A673 (cell line): ENCODE results near the gene CLCNKB.

Experiments
- EZH2 ChIP-seq: fragments of 200-600 bp; sonication (generic); IDR thresholded peaks from 2 replicates; pipeline ENCODE4 v1.6.1; 2017; ENCODE audit warnings: borderline replicate concordance, low read depth, mild to moderate bottlenecking, mixed read lengths, antibody characterized with exemption, low read length; ENCODE audit not compliant: poor library complexity, severe bottlenecking
- TF ChIP-seq, protein P1 (sequence below): fragments of 300-800, 200-600 bp; sonication (generic); conservative IDR thresholded peaks from 2 replicates; pipeline ENCODE4 v1.5.1; 2017; ENCODE audit warnings: low read depth, mild to moderate bottlenecking, antibody characterized with exemption, low read length, moderate library complexity, mixed read lengths

DNA sequence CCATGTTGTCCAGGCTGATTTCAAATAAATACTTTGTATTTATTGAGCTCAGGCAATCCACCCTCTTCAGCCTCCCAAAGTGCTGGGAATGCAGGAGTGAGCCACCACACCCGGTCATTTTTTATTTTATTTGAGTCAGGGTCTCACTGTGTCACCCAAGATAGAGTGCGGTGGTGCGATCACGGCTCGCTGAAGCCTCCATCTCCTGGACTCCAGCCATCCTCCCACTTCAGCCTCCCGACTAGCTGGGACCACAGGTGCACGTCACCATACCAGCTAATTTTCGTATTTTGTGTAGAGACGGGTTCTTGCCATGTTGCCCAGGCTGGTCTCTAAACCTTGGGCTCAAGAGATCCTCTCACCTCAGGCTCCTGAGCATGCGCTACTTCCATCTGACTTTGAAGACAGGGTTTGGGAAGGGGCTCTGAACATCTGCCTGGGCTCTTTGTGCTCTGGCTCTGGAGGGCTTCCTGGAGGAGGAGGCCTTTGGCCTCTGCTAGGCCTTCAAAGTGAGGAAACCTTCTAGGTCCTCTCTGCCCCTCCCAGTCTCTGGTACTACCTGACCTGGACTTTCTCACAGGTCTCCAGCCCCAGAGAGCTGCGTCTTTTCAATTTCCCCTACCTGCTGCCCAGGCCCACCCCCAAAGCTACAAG, 31.5 kb upstream of the CLCNKB start:
- TF ChIP-seq, protein P1, sequence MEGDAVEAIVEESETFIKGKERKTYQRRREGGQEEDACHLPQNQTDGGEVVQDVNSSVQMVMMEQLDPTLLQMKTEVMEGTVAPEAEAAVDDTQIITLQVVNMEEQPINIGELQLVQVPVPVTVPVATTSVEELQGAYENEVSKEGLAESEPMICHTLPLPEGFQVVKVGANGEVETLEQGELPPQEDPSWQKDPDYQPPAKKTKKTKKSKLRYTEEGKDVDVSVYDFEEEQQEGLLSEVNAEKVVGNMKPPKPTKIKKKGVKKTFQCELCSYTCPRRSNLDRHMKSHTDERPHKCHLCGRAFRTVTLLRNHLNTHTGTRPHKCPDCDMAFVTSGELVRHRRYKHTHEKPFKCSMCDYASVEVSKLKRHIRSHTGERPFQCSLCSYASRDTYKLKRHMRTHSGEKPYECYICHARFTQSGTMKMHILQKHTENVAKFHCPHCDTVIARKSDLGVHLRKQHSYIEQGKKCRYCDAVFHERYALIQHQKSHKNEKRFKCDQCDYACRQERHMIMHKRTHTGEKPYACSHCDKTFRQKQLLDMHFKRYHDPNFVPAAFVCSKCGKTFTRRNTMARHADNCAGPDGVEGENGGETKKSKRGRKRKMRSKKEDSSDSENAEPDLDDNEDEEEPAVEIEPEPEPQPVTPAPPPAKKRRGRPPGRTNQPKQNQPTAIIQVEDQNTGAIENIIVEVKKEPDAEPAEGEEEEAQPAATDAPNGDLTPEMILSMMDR = no peak
- TF ChIP-seq EZH2 = no peak
